Gastroesophageal sphincter (tissue), 3 donors: Measurements from ENCODE around the gene KIFC1.

ENCODE experiments used
- CTCF ChIP-seq, 4 experiments: fragments of 200-600 bp in 2 of 4; fragments of 450-650 bp in 2 of 4; sonication (generic) in 1 of 4; IDR thresholded peaks; one replicate each; pipeline ENCODE4 v1.5.1; 2017 to 2019; ENCODE audit warnings: antibody characterized with exemption in 4 of 4, mild to moderate bottlenecking in 2 of 4, moderate library complexity in 2 of 4
- EP300 ChIP-seq: sonication (generic); formaldehyde crosslinking; IDR thresholded peaks from one replicate; pipeline ENCODE4 v1.6.1; 2017; ENCODE audit warnings: antibody characterized with exemption, mild to moderate bottlenecking
- POLR2A ChIP-seq, 2 donors: fragments of 450-650 bp; IDR thresholded peaks; one replicate each; pipeline ENCODE4 v1.6.1; 2017; ENCODE audit warnings: antibody characterized with exemption in 2 of 2, mild to moderate bottlenecking in 2 of 2, moderate library complexity in 1 of 2
- POLR2AphosphoS5 ChIP-seq: sonication (generic); formaldehyde crosslinking; IDR thresholded peaks from one replicate; pipeline ENCODE4 v1.6.1; 2017; ENCODE audit warnings: antibody characterized with exemption

- TF ChIP-seq EP300 (no peak), POLR2AphosphoS5 (no peak), CTCF (IDR thresholded peaks at IDR 0.05) (no peak), POLR2A (IDR thresholded peaks at IDR 0.05) (no peak)
These were observed 42.0 kb downstream of the KIFC1 start for GRCh38 chr6:33433544-33434191.
